ENCODE data around the gene C2orf66. TPM values are rescaled to one million over a fixed set of nuclear protein-coding genes. Genes with fewer than 3 reads are reported as not detected.
A peak's percentile ranks its signal among the peaks of the same experiment; 100 is the strongest.

Gene C2orf66
- total RNA-seq, 1 donor from 2014 or later = 0.34 TPM

- Mint-ChIP-seq H3K36me3 (ENCODE audit: unreplicated experiment) (no peaks in the 10 kb centered on the region), H3K4me3 (ENCODE audit: unreplicated experiment) (no peak overlapping the region), H3K27me3 (ENCODE audit: unreplicated experiment) (no peaks in the 10 kb centered on the region), H3K4me1 (ENCODE audit: low read depth, unreplicated experiment) (no peaks in the 10 kb centered on the region), H3K9me3 (ENCODE audit: unreplicated experiment) (peaks cover 2% of the 10 kb centered on the region), H3K27ac (ENCODE audit: unreplicated experiment) (peak overlapping the region; percentile 0)
- DNase-seq = no peak
- TF ChIP-seq CTCF (IDR thresholded peaks at IDR 0.05; ENCODE audit: partially characterized antibody, unreplicated experiment) = no peak
Observed at GRCh38 chr2:196783431-196784094, 25.6 kb downstream of the C2orf66 start.

DNA sequence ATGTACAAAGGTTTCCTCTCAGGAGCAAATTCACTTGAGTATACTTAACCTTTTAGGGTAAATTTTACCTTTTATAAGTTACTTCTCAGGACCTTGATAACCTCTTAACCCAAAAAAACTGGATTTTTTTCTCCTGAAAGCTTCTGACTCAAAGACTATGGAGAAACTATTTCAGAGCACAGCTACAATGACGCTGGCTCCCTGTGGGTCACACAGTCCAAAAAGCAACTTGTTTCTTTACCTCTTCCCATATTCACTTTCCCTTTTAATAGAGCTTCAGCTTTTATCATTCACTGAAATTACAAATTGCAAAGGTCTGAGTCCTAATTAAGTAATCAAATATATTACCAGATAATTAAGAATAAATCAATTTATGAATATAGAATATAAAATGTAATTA lies 42.1 kb downstream of the C2orf66 start:
- Mint-ChIP-seq H3K9me3 (ENCODE audit: unreplicated experiment) (no peaks in the 10 kb centered on the region), H3K36me3 (ENCODE audit: unreplicated experiment) (no peaks in the 10 kb centered on the region), H3K27ac (ENCODE audit: unreplicated experiment) (no peak overlapping the region), H3K4me3 (ENCODE audit: unreplicated experiment) (no peak overlapping the region), H3K4me1 (ENCODE audit: low read depth, unreplicated experiment) (no peaks in the 10 kb centered on the region), H3K27me3 (ENCODE audit: unreplicated experiment) (no peaks in the 10 kb centered on the region)
- TF ChIP-seq CTCF (IDR thresholded peaks at IDR 0.05; ENCODE audit: partially characterized antibody, unreplicated experiment) = no peak
- DNase-seq = no peak

GRCh38 chr2:196759378-196759706 lies 49.8 kb downstream of the C2orf66 start:
- peaks cover 1% of the 10 kb centered on the region for H3K27me3 Mint-ChIP-seq (ENCODE audit: unreplicated experiment)
- H3K9me3 Mint-ChIP-seq (ENCODE audit: unreplicated experiment) = peaks cover 16% of the 10 kb centered on the region
- peaks cover 34% of the 10 kb centered on the region for H3K36me3 Mint-ChIP-seq (ENCODE audit: unreplicated experiment)
- TF ChIP-seq CTCF (IDR thresholded peaks at IDR 0.05; ENCODE audit: partially characterized antibody, unreplicated experiment) = no peak
- no peaks in the 10 kb centered on the region for H3K4me1 Mint-ChIP-seq (ENCODE audit: low read depth, unreplicated experiment)
- H3K4me3 Mint-ChIP-seq (ENCODE audit: unreplicated experiment) = no peak overlapping the region
- DNase-seq = no peak
- no peak overlapping the region for H3K27ac Mint-ChIP-seq (ENCODE audit: unreplicated experiment)

DNA sequence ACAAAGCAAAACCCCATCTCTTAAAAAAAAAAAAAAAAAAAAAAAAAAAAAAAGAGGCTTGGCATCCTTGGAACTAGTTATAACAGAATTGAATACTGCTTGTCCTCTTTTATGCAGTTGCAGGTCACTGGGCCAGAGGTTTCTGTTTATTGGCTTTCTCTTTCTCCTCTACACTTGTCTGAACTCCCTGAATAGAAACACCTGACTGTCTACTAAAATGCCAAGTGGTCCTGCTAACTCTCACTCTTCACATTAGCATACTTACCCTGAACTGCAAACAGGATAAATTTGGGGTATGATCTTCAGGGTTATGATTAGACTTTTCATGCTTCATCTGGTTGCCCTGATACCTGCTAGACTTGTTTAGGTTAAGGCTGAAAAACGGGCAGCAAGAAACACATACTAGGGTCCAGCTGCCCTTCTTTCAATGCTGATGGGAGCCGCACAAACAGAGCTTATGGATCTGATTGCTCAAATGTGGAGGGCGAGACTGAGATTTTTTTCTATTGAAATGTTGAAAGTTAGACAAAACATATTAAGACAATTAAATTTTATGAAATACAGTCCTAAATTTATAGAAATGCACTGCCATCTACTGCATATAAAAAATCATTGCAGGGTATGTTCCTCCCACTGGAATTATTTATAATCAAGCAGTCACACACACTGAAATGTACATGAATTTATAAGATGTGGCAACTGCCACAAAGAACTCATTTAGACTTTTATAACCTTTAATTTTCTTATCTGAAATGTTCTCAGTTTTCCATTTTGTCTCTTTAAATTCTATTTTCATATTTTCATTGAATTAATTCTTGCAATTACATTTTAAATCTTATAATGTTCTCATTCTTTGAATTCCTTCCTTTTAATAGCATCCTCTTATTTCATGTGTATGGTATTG lies 50.4 kb downstream of the C2orf66 start:
- Mint-ChIP-seq H3K36me3 (ENCODE audit: unreplicated experiment) (peaks cover 38% of the 10 kb centered on the region), H3K27ac (ENCODE audit: unreplicated experiment) (no peak overlapping the region), H3K4me1 (ENCODE audit: low read depth, unreplicated experiment) (no peaks in the 10 kb centered on the region), H3K27me3 (ENCODE audit: unreplicated experiment) (peaks cover 1% of the 10 kb centered on the region), H3K9me3 (ENCODE audit: unreplicated experiment) (peaks cover 16% of the 10 kb centered on the region), H3K4me3 (ENCODE audit: unreplicated experiment) (no peak overlapping the region)
- no peak for DNase-seq
- no peak for TF ChIP-seq CTCF (IDR thresholded peaks at IDR 0.05; ENCODE audit: partially characterized antibody, unreplicated experiment)

Other genes with a start within 250 kb of the C2orf66 start
- gene HECW2, start 215.8 kb downstream of the C2orf66 start, total RNA-seq (ENCODE audit: unreplicated experiment) = 172 TPM
- gene CCDC150, start 169.6 kb downstream of the C2orf66 start, total RNA-seq (ENCODE audit: unreplicated experiment) = 25.6 TPM
- gene GTF3C3, start 9.7 kb downstream of the C2orf66 start, total RNA-seq (ENCODE audit: unreplicated experiment) = 57.1 TPM
- 175 TPM for gene PGAP1, start 117.4 kb upstream of the C2orf66 start, total RNA-seq (ENCODE audit: unreplicated experiment)